NCI-H2227 treated with DMSO at 0.1 percent for 48 hours (cell line): Measurements from ENCODE around the gene RELL2.
"Not testable (repeated sequence)": the region's sequence is repeated elsewhere in the genome, so short reads cannot be mapped to it uniquely, and the experiment has no call there.

Source experiments
- DNase-seq: peaks from one replicate; lab custom pipeline; 2025; lab: John Stamatoyannopoulos, UW

Gene RELL2

GRCh38 chr5:141636413-141637122 is at the start of gene RELL2, which contains the start of gene HDAC3:
RELL2 (plus strand) TSS chr5:141636997; CDS start chr5:141638226, 1,229 bp downstream.
HDAC3 (minus strand) TSS chr5:141636849; CDS start chr5:141636790, 59 bp downstream.
- peak; percentile 68 for DNase-seq

DNA sequence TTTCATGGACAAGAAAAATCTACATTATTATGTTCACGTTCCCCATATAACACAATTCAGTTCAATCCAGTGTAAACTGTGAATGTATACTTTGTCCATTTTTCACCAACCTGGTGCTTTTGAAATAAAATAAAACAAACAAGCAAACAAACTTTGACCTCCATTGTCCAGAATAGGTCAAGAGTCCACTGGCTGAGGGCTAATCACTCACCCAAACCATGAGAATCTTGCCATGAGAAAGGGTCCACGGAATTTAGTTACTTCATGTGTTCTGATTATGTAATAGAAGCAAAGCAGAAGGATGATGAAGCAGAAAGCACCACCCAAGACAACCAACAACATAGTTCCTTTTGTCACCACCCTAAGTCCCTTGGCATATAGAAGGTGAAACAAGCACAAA is 46.7 kb upstream of the RELL2 start:
- DNase-seq: no peak

DNA sequence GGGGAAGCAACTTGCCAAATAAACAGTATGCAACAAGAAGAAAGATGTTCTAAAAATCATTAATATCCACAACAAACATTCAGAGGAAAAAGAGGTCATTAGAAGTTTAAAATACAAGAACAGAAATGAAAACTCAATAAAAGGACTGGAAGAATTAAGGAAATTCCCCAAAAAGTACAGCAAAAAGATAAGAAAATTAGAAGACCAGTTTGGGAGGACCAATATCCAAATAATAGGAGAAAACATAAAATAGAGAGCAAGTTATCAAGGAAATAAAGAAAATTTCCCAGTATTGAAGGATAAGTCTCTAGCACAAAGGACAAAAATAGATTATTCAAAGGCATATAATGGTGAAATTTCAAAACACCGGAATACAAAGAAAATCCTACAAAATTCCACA is 39.9 kb upstream of the RELL2 start:
- no peak for DNase-seq

GRCh38 chr5:141597394-141597793 is 39.4 kb upstream of the RELL2 start:
- DNase-seq: no peak

GRCh38 chr5:141597814-141598213 is 39.0 kb upstream of the RELL2 start:
- no peak for DNase-seq

DNA sequence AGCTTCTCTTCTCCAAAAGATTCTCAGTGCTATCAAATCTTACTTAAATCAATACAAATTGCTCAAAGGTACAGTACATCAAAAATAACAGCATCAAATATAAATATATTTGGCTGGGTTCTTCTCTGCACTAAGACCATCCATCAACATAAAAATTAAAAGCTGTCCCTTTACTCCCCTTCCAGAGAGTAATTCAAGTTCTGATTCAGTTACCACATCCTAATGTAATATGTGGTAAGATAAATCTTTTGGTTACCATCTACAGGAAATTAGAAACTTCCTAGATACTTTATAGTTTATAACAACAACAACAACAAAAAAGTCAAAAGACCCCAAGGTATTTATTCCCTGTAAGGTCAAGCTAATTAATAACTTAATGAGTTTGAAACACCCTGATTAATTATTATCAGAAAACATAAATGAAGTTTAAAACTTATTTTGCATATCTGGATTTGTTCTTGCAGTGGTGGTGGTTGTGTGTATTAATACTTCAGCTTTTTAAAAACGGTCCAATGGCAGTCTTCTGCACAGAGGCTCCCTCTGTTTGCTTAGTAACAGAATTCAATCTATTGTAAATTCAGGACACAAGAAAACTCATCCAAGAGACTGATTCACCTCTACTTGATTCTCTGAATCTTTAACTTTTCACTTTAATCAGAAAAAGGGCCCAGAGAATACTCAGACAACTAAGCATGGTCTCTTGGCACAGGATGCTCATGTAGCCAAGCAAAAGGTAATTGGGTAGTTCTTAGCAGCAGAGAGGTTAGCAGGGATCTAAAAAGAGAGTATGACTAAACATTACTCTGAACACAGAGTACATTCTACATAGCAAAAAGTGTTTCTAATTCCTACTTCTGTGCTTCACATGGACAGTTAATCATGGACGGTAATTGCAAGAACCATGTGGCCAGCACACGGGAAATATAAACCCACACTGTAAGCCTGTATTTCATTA is 38.1 kb upstream of the RELL2 start:
- DNase-seq: no peak

GRCh38 chr5:141602606-141603005 is 34.2 kb upstream of the RELL2 start:
- DNase-seq: no peak

GRCh38 chr5:141603923-141604717 is 32.7 kb upstream of the RELL2 start:
- no peak for DNase-seq

DNA sequence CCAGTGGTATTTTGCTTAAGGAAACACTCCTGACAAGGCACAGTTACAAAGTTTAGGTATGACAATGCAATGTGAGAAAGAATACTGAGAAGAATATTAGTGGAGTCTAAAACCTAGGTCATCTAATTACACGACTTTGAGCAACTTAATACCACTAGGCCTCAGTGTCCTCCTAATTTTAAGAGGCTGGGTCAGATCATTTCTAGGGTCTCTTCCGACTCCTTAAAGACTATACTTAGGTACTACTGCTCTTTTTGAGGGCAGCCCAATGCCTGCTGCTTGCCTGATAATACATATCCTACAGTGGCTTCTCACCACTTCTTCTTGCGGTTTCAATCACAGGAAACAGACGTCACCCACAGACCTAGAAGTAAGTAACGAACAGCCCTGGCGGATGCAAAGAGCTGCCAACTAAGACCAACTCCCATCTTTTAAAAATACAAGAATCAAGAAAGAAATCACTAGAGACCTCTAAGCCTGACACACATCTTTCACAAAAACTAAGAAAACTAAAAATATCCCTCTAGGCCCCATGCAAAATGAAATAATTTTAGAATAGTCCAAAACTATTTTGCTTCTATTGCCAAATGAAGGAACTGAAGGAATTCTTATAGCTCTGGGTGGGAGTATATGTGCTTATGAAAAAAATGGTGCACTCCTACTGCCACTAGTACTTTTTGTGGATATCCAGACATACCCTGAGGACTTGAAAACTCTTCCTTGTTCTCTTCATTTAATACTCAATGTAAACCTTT is 31.1 kb upstream of the RELL2 start:
- no peak for DNase-seq

- DNase-seq: no peak
Measured at GRCh38 chr5:141608046-141608445, 28.8 kb upstream of the RELL2 start.

DNA sequence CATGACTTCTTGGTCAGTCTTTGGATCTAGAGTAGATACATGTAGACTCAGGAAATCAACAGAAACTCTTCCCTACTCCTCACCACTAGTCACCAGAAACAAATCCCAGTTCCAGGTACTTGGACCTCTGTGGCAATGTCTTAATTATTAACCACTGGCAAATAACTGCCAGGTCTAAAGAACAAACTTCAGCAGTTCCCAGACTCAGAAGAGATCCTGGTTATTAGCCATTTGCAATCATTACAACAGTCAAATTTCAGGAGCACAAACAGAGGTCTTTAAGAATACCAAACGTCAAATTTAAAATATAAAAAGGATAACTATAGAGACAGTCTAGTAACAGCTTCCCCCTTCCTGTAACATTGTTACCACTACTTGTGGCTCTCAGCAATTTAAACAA is 28.2 kb upstream of the RELL2 start:
- DNase-seq: no peak

DNA sequence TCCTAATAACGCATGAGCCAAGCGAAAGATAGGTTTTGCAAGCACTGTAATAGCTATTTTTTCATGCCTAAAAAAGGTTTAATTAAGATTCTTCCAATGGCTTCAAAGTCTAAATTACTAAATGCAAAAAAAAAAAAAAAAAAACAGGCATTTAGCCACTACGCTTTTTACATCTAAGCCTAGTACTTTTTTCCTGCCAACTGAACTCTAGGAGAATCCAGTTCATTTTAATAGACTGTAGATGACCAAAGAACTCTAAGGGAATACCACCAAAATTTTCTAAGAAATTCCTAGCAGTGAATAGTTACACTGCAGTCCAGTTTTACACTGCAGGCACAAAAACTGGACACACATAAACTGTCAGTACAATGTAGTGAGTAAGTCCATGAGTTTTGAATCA is 27.8 kb upstream of the RELL2 start:
- no peak for DNase-seq

DNA sequence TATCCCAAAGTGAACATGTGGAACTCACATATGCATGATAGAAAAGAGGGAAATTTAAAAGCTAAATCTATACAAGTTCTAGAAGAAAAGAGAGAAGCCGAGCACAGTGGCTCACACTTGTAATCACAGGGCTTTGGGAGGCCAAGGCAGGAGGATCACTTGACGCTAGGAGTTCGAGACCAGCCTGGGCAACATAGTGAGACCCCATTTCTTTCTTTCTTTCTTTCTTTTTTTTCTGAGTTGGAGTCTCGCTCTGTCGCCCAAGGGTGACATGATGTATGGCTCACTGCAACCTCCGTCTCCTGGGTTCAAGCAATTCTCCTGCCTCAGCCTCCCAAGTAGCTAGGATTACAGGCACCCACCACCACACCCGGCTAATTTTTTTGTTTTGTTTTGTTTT is 26.9 kb upstream of the RELL2 start:
- not testable (repeated sequence) for DNase-seq

DNA sequence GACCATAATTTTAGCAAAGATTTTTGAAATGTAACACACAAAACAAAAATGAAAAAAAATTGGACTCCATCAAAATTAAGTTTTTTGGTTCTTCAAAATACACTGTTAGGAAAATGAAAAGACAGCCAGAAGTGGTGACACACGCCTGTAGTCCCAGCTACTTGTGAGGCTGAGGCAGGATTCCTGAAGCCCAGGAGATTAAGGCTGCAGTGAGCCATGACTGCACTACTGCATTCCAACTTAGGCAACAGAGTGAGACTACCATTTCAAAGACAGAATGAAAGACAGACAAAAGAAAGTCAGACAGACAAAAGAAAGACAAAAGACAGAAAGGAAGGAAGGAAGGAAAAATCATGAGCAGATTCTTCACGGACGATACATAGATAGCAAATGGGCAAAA is 25.5 kb upstream of the RELL2 start:
- DNase-seq: no peak

GRCh38 chr5:141613344-141613743 is 23.5 kb upstream of the RELL2 start:
- DNase-seq: no peak

- DNase-seq: no peak
Measured at GRCh38 chr5:141615991-141616720, 20.6 kb upstream of the RELL2 start.

DNA sequence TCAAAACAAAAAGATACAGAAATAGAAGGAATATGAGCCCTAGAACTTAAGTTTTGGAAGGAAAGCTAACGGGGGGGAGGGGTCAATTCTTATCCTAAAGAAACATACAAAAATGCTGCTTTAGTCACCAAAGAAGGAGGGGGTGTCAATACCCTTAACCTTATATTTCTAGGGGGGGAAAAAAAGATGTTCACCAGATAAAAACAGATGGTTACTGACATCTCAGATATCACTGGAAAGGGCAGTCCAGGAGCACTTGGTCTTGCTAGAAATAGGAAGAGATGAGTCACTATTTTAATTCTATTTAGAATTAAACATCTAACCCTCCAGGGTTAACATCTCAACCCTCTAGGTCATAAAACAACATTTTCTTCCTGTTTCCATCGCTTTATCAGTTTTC is 19.7 kb upstream of the RELL2 start:
- no peak for DNase-seq

GRCh38 chr5:141617682-141618029 is 19.1 kb upstream of the RELL2 start:
- no peak for DNase-seq

DNA sequence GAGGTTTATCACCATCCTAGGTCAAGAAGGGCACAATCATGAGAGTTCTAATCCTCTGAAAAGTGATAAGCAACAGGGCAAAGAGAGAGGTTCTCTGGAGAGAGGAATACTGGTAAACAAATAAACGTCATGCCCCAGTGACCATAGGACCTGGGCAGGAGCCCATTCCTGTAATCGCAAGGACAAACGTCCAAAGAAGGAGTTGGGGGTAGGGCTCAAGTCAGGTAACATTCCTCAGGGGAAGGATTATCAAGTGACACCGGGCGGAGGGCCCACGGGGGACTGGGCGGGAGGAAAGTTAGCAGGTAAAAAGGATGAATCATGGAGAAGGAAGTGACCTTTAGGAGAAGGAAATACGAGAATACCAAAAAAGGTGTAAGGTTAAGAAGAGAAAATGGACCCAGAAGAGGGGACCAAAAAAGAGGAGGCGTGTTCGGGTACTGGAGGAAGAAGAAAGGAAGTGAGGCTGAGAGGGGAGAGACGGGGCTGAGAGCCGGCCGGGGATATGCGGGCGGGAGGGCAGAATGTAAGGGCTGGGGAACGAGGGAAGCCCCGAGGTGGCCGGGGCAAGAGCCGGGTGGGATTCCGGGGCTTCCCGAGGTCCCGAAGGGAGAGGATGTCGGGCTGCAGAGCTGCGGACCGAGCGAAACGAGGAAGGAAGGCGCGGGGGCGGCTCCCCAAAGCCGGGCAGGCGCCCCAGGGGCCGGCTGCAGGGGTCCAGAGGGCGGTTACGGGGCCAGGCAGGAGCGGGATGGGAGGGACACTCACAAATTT is 18.6 kb upstream of the RELL2 start:
- DNase-seq: peak; percentile 10
